ENCODE results near the gene TPCN1.

DNA sequence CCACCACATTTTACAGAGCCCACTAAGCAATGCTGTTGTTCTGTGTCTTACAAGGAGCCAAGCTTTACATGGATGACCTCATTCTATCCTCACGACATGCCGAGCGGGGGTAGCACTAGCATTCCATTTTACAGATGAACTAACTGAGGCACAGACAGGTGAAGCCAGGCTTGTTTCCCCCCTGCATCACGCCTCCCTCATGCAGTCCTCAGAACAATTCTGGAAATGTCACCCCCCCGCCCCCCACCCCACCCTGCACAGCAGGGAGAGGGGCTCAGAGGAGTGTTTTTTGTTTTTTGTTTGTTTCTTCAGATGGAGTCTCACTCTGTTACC lies 112.1 kb downstream of the TPCN1 start:
- TF ChIP-seq CTCF (IDR thresholded peaks at IDR 0.05) (no peak), POLR2A (IDR thresholded peaks at IDR 0.05) (no peak)
